IMR-90 (cell line): ENCODE measurements around the gene PRKCA. TPM values are rescaled to one million over a fixed set of nuclear protein-coding genes. Genes with fewer than 3 reads are reported as not detected.

Experiments
- ATAC-seq: fragments of 200-7000 bp; cut with Tn5 transposase; 2 replicates; pipeline ENCODE4 v1.9.1; 2020; ENCODE audit warnings: low read depth, mild to moderate bottlenecking, moderate library complexity
- BruUV-seq: library from RNA; stranded (reverse); fragments of 400-500 nt; replicated peaks from 2 replicates; lab custom pipeline; 2021; lab: Mats Ljungman, UMichigan
- CTCF ChIA-PET: fragments of 300-600 bp; formaldehyde crosslinking; extraction: SDS; loops from one replicate; lab custom pipeline; 2021; ENCODE audit warnings: antibody characterized with exemption; lab: Yijun Ruan, JAX
- POLR2A ChIA-PET: fragments of 300-600 bp; sonication (Branson Sonifier 250); formaldehyde crosslinking; loops from one replicate; lab custom pipeline; 2022; ENCODE audit warnings: antibody characterized with exemption; ENCODE audit not compliant: unreplicated experiment; lab: Charles Lee
- DNase-seq: peaks from one replicate; pipeline ENCODE4 v3.0.0; 2013
- H2AFZ ChIP-seq: replicated peaks from 2 replicates; pipeline ENCODE3; 2013; ENCODE audit warnings: low read length, mild to moderate bottlenecking; ENCODE audit not compliant: poor library complexity
- H2AK5ac ChIP-seq: 2 replicates; pipeline ENCODE4 v1.6.1; 2013; ENCODE audit warnings: low read depth, low read length, inconsistent platforms
- H2AK9ac ChIP-seq: replicated peaks from 2 replicates; pipeline ENCODE3; 2013; ENCODE audit warnings: mild to moderate bottlenecking, low read depth, low read length, moderate library complexity; ENCODE audit not compliant: poor library complexity
- H2BK120ac ChIP-seq: 2 replicates; pipeline ENCODE4 v1.6.1; 2013; ENCODE audit warnings: low read depth, low read length, inconsistent platforms
- H2BK15ac ChIP-seq: 3 replicates; pipeline ENCODE4 v1.6.1; 2013; ENCODE audit warnings: low read depth, low read length, inconsistent platforms
- H2BK20ac ChIP-seq: 2 replicates; pipeline ENCODE4 v1.6.1; 2013; ENCODE audit warnings: low read depth, mild to moderate bottlenecking, inconsistent platforms, low read length, moderate library complexity
- H2BK5ac ChIP-seq: 2 replicates; pipeline ENCODE4 v1.6.1; 2013; ENCODE audit warnings: mild to moderate bottlenecking, low read depth, low read length, inconsistent platforms; ENCODE audit not compliant: poor library complexity, severe bottlenecking
- H3K14ac ChIP-seq: replicated peaks from 2 replicates; pipeline ENCODE4 v1.6.1; 2013; ENCODE audit warnings: low read depth, low read length, inconsistent platforms
- H3K18ac ChIP-seq: 2 replicates; pipeline ENCODE4 v1.6.1; 2013; ENCODE audit warnings: low read depth, low read length, control low read depth
- H3K23ac ChIP-seq: 2 replicates; pipeline ENCODE4 v1.6.1; 2013; ENCODE audit warnings: low read depth, low read length, inconsistent platforms
- H3K27ac ChIP-seq: 2 replicates; pipeline ENCODE4 v1.5.1; 2013; ENCODE audit warnings: mild to moderate bottlenecking, control low read depth, low read length; ENCODE audit not compliant: insufficient read depth
- H3K27me3 ChIP-seq: 2 replicates; pipeline ENCODE4 v1.6.1; 2013; ENCODE audit warnings: low read length; ENCODE audit not compliant: control insufficient read depth, insufficient read depth
- H3K36me3 ChIP-seq: 2 replicates; pipeline ENCODE4 v1.6.1; 2013; ENCODE audit warnings: low read length, mixed read lengths; ENCODE audit not compliant: control insufficient read depth, insufficient read depth
- H3K4ac ChIP-seq: 2 replicates; pipeline ENCODE4 v1.6.1; 2013; ENCODE audit warnings: low read depth, low read length, inconsistent platforms
- H3K4me1 ChIP-seq: 2 replicates; pipeline ENCODE4 v1.6.1; 2013; ENCODE audit warnings: low read length, mixed read lengths; ENCODE audit not compliant: control insufficient read depth, insufficient read depth
- H3K4me2 ChIP-seq: 2 replicates; pipeline ENCODE4 v1.6.1; 2013; ENCODE audit warnings: low read depth, mild to moderate bottlenecking, control low read depth, low read length, moderate library complexity
- H3K4me3 ChIP-seq: 2 replicates; pipeline ENCODE4 v1.5.1; 2013; ENCODE audit warnings: low read depth, mild to moderate bottlenecking, control low read depth, low read length, moderate library complexity; ENCODE audit not compliant: insufficient read depth
- H3K56ac ChIP-seq: 2 replicates; pipeline ENCODE4 v1.6.1; 2013; ENCODE audit warnings: low read length, inconsistent platforms; ENCODE audit not compliant: insufficient read depth; ENCODE audit errors: extremely low read depth
- H3K79me1 ChIP-seq, 2 experiments: 2 replicates each; pipeline ENCODE4 v1.6.1; 2013; ENCODE audit warnings: low read length in 2 of 2, inconsistent platforms in 1 of 2, low read depth in 1 of 2
- H3K9ac ChIP-seq: 2 replicates; pipeline ENCODE4 v1.6.1; 2013; ENCODE audit warnings: low read depth, low read length, control low read depth
- H3K9me1 ChIP-seq: 2 replicates; pipeline ENCODE4 v1.6.1; 2013; ENCODE audit warnings: low read length, inconsistent platforms; ENCODE audit not compliant: insufficient read depth
- H3K9me3 ChIP-seq: 2 replicates; pipeline ENCODE4 v1.6.1; 2013; ENCODE audit warnings: low read length; ENCODE audit not compliant: control insufficient read depth, insufficient read depth
- H4K20me1 ChIP-seq: 2 replicates; pipeline ENCODE4 v1.6.1; 2013; ENCODE audit warnings: low read length, inconsistent platforms; ENCODE audit not compliant: insufficient read depth
- H4K5ac ChIP-seq: 2 replicates; pipeline ENCODE4 v1.6.1; 2013; ENCODE audit warnings: mild to moderate bottlenecking, low read depth, low read length, control low read depth
- H4K8ac ChIP-seq, 2 experiments: 2 replicates each; pipeline ENCODE4 v1.6.1; 2013; ENCODE audit warnings: low read depth in 2 of 2, low read length in 2 of 2, control low read depth in 1 of 2, inconsistent platforms in 1 of 2
- H4K91ac ChIP-seq: 2 replicates; pipeline ENCODE4 v1.6.1; 2013; ENCODE audit warnings: low read depth, low read length, inconsistent platforms; ENCODE audit not compliant: insufficient read depth
- BHLHE40 ChIP-seq: fragments of 150-350 bp; IDR thresholded peaks from 2 replicates; pipeline ENCODE4 v1.6.1; 2016; ENCODE audit warnings: mild to moderate bottlenecking, low read depth, low read length
- CEBPB ChIP-seq: IDR thresholded peaks from 2 replicates; pipeline ENCODE4 v1.6.1; 2012; ENCODE audit warnings: low read depth, low read length, improper control_type of control experiment
- CHD1 ChIP-seq: IDR thresholded peaks from 2 replicates; pipeline ENCODE4 v1.6.1; 2012; ENCODE audit warnings: low read depth, low read length, improper control_type of control experiment
- CTCF ChIP-seq: conservative IDR thresholded peaks from 2 replicates; pipeline ENCODE4 v1.5.1; 2012; ENCODE audit warnings: mild to moderate bottlenecking, low read depth, low read length, improper control_type of control experiment
- ELK1 ChIP-seq: fragments of 150-350 bp; IDR thresholded peaks from 2 replicates; pipeline ENCODE4 v1.6.1; 2016; ENCODE audit warnings: low read depth, mild to moderate bottlenecking, low read length, moderate library complexity, borderline replicate concordance
- FOS ChIP-seq: fragments of 150-350 bp; IDR thresholded peaks from 2 replicates; pipeline ENCODE4 v1.6.1; 2016; ENCODE audit warnings: low read depth, low read length
- MAFK ChIP-seq: IDR thresholded peaks from 2 replicates; pipeline ENCODE4 v1.6.1; 2012; ENCODE audit warnings: low read depth, low read length, improper control_type of control experiment
- MAZ ChIP-seq: IDR thresholded peaks from 2 replicates; pipeline ENCODE4 v1.6.1; 2012; ENCODE audit warnings: low read depth, mild to moderate bottlenecking, low read length, improper control_type of control experiment, moderate library complexity, borderline replicate concordance
- MXI1 ChIP-seq: IDR thresholded peaks from 2 replicates; pipeline ENCODE4 v1.6.1; 2012; ENCODE audit warnings: low read depth, mild to moderate bottlenecking, low read length, moderate library complexity, borderline replicate concordance
- NFE2L2 ChIP-seq: fragments of 150-350 bp; IDR thresholded peaks from 2 replicates; pipeline ENCODE4 v1.6.1; 2016; ENCODE audit warnings: low read depth, mild to moderate bottlenecking, low read length
- POLR2A ChIP-seq: IDR thresholded peaks from 2 replicates; pipeline ENCODE4 v1.6.1; 2012; ENCODE audit warnings: mild to moderate bottlenecking, low read depth, low read length
- RAD21 ChIP-seq: IDR thresholded peaks from 2 replicates; pipeline ENCODE4 v1.6.1; 2012; ENCODE audit warnings: low read length, improper control_type of control experiment
- RCOR1 ChIP-seq: IDR thresholded peaks from 2 replicates; pipeline ENCODE4 v1.6.1; 2012; ENCODE audit warnings: mild to moderate bottlenecking, low read length, improper control_type of control experiment; ENCODE audit not compliant: insufficient replicate concordance
- RFX5 ChIP-seq: IDR thresholded peaks from 2 replicates; pipeline ENCODE4 v1.8.0; 2012; ENCODE audit warnings: low read depth, mild to moderate bottlenecking, low read length, moderate library complexity
- SMC3 ChIP-seq: fragments of 150-350 bp; IDR thresholded peaks from 2 replicates; pipeline ENCODE4 v1.6.1; 2016; ENCODE audit warnings: low read depth, mild to moderate bottlenecking, antibody characterized with exemption, low read length, moderate library complexity
- USF2 ChIP-seq: fragments of 150-350 bp; IDR thresholded peaks from 2 replicates; pipeline ENCODE4 v1.6.1; 2017; ENCODE audit warnings: mild to moderate bottlenecking, antibody characterized with exemption, low read length, low read depth
- WGBS, 2 experiments: methylation state at CpG; one replicate each; pipeline versions ENCODE4 v1.1.5 to v1.1.7; 2013; ENCODE audit warnings: missing lambda C conversion rate in 2 of 2; ENCODE audit not compliant: insufficient read length in 1 of 2; ENCODE audit errors: extremely low coverage in 2 of 2; 5-methylcytosine and 5-hydroxymethylcytosine counted together
- dilution Hi-C: fragments of 300-500 bp; cut with HindIII; formaldehyde crosslinking; loops from one replicate; pipeline ENCODE4 v1.14.3; 2018; ENCODE audit warnings: low sequenced_read_pairs; ENCODE audit not compliant: unreplicated experiment
- in situ Hi-C: fragments of 300-500 bp; cut with MboI; formaldehyde crosslinking; loops from 3 replicates; pipeline ENCODE4 v1.14.3; 2019; ENCODE audit warnings: low sequenced_read_pairs, inconsistent platforms, mixed read lengths
- intact Hi-C: fragments of 100-400 bp; cut with micrococcal nuclease; formaldehyde crosslinking; loops from 2 replicates; pipeline ENCODE4 v1.10.0; 2022
- polyA plus RNA-seq, 3 experiments: library from polyadenylated mRNA; depleted of rRNA; stranded (reverse); fragments of >200 nt; gene quantifications; 2 replicates each; pipeline ENCODE4 v1.2.3, GENCODE V29; 2012; ENCODE audit warnings: low replicate concordance in 1 of 3
- total RNA-seq: library from RNA; depleted of rRNA; stranded (reverse); fragments of >200 nt; gene quantifications from 2 replicates; pipeline ENCODE4 v1.2.3, GENCODE V29; 2012

Gene PRKCA
- total and polyA plus RNA-seq, 2 of the 4 experiments (the other 2 are of a cell fraction) = 31.0 to 46.0 TPM

GRCh38 chr17:66344473-66344872, 42.1 kb downstream of the PRKCA start:
- Histone ChIP-seq H3K27ac (no peak overlapping the region), H3K9ac (no peak overlapping the region), H3K56ac (no peak overlapping the region), H2AFZ (no peak overlapping the region), H4K91ac (no peak overlapping the region), H3K4me3 (no peak overlapping the region), H3K23ac (no peak overlapping the region), H4K5ac (no peak overlapping the region), H3K27me3 (no peaks in the 10 kb centered on the region), H3K18ac (no peak overlapping the region), H4K20me1 (peaks cover 22% of the 10 kb centered on the region; the same call in 1 of the 2 replicates), H3K9me3 (no peaks in the 10 kb centered on the region), H3K4me1 (peaks cover 14% of the 10 kb centered on the region), H2BK5ac (no peak overlapping the region), H2AK9ac (no peak overlapping the region), H3K9me1 (peaks cover 13% of the 10 kb centered on the region), H2AK5ac (no peak overlapping the region), H2BK20ac (no peak overlapping the region), H3K14ac (no peak overlapping the region), H3K36me3 (no peaks in the 10 kb centered on the region), H4K8ac (no peak overlapping the region), H2BK120ac (no peak overlapping the region), H3K79me1 (peaks cover 23 to 69% of the 10 kb centered on the region in 2 experiments), H3K4ac (no peak overlapping the region), H2BK15ac (no peak overlapping the region), H3K4me2 (no peak overlapping the region)
- dilution Hi-C loops = no loop called here
- CTCF ChIA-PET = no interaction called here
- ATAC-seq (no peak), DNase-seq (no peak)
- no peak for TF ChIP-seq RCOR1
- no peak for TF ChIP-seq NFE2L2
- TF ChIP-seq MAFK = no peak
- TF ChIP-seq CHD1 = no peak
- no peak for TF ChIP-seq MAZ
- TF ChIP-seq RFX5 = no peak
- no peak for TF ChIP-seq BHLHE40
- no peak for TF ChIP-seq CEBPB
- TF ChIP-seq CTCF = no peak
- TF ChIP-seq USF2 = no peak
- TF ChIP-seq SMC3 = no peak
- no peak for TF ChIP-seq POLR2A
- no peak for TF ChIP-seq ELK1
- TF ChIP-seq FOS = no peak
- no peak for TF ChIP-seq MXI1
- no peak for TF ChIP-seq RAD21
- POLR2A ChIA-PET = no interaction called here
- intact Hi-C loops = no loop called here
- no TSS peak for BruUV-seq
- in situ Hi-C loops = no loop called here
- WGBS, 2 experiments = 97% methylated on average over 4 of the region's 4 CpGs; no CpG with 5 or more reads in 1 of the 2 experiments
